Sigmoid colon (tissue), 4 donors: ENCODE results near the gene CEACAM5.

Experiments used
- EP300 ChIP-seq, 4 donors: sonication (generic); formaldehyde crosslinking; IDR thresholded peaks; one replicate each; pipeline ENCODE4 v1.6.1; 2017; ENCODE audit warnings: antibody characterized with exemption in 4 of 4
- POLR2AphosphoS5 ChIP-seq, 4 donors: sonication (generic); formaldehyde crosslinking; IDR thresholded peaks; one replicate each; pipeline ENCODE4 v1.6.1; 2017; ENCODE audit warnings: antibody characterized with exemption in 4 of 4

- no peak for TF ChIP-seq POLR2AphosphoS5 (IDR thresholded peaks at IDR 0.05)
- no peak for TF ChIP-seq EP300 (IDR thresholded peaks at IDR 0.05)
Observed at GRCh38 chr19:41758846-41759245, 50.4 kb downstream of the CEACAM5 start.
